HepG2 (cell line): ENCODE data around the gene B4GALT1. TPM values are rescaled to one million over a fixed set of nuclear protein-coding genes. Genes with fewer than 3 reads are reported as not detected.
A peak's percentile ranks its signal among the peaks of the same experiment; 100 is the strongest.

ENCODE experiments used
- ATF7-NPFF ChIP-seq: sonication (generic); formaldehyde crosslinking; IDR thresholded peaks from 2 replicates; pipeline ENCODE4 v1.8.1; 2023; ENCODE audit warnings: mild to moderate bottlenecking, low read depth, missing genetic modification reagents, moderate library complexity
- CBX2 ChIP-seq, 2 experiments: fragments of 200-600 bp in 1 of 2; sonication (generic); formaldehyde crosslinking in 1 of 2; IDR thresholded peaks; 2 replicates each; pipeline versions ENCODE4 v1.7.0 to v1.8.1; 2018 to 2022; ENCODE audit warnings: low read depth in 2 of 2, low read length in 1 of 2, mild to moderate bottlenecking in 1 of 2, missing genetic modification reagents in 1 of 2
- EZH2 ChIP-seq: conservative IDR thresholded peaks from 2 replicates; pipeline ENCODE4 v1.6.1; 2012; ENCODE audit warnings: mild to moderate bottlenecking, low read depth, low read length, moderate library complexity
- GLI4 ChIP-seq: sonication (generic); formaldehyde crosslinking; IDR thresholded peaks from 2 replicates; pipeline ENCODE4 v1.5.1; 2020; ENCODE audit warnings: missing genetic modification reagents, mild to moderate bottlenecking, moderate library complexity, borderline replicate concordance
- GPN1 ChIP-seq: sonication (generic); formaldehyde crosslinking; IDR thresholded peaks from 2 replicates; pipeline ENCODE4 v1.5.1; 2020; ENCODE audit warnings: missing genetic modification reagents, borderline replicate concordance
- HNF4G ChIP-seq, 2 experiments: sonication (generic) in 1 of 2; formaldehyde crosslinking in 1 of 2; IDR thresholded peaks; 2 replicates each; pipeline versions ENCODE4 v1.4.0 to v1.6.1; 2011 to 2020; ENCODE audit warnings: borderline replicate concordance in 2 of 2, low read depth in 2 of 2, mild to moderate bottlenecking in 2 of 2, low read length in 1 of 2, missing genetic modification reagents in 1 of 2, moderate library complexity in 1 of 2
- NFE2L2 ChIP-seq: fragments of 150-350 bp; IDR thresholded peaks from 2 replicates; pipeline ENCODE4 v1.6.1; 2014; ENCODE audit warnings: low read length
- NR1H2 ChIP-seq: sonication (generic); formaldehyde crosslinking; IDR thresholded peaks from 2 replicates; pipeline ENCODE4 v1.8.1; 2022; ENCODE audit warnings: low read depth, missing genetic modification reagents, borderline replicate concordance
- PCBP1 ChIP-seq: fragments of 200-400 bp; formaldehyde crosslinking; IDR thresholded peaks from 2 replicates; pipeline ENCODE4 v1.6.1; 2017; ENCODE audit warnings: mild to moderate bottlenecking, low read depth, low read length, borderline replicate concordance
- PRDM15 ChIP-seq: sonication (generic); formaldehyde crosslinking; IDR thresholded peaks from 2 replicates; pipeline ENCODE4 v1.4.0; 2020; ENCODE audit warnings: missing genetic modification reagents
- PREB ChIP-seq: sonication (generic); formaldehyde crosslinking; IDR thresholded peaks from 2 replicates; pipeline ENCODE4 v1.4.0; 2020; ENCODE audit warnings: missing genetic modification reagents
- RXRB ChIP-seq: IDR thresholded peaks from 2 replicates; pipeline ENCODE4 v1.6.1; 2016; ENCODE audit warnings: borderline replicate concordance, missing genetic modification reagents, missing compliant biosample characterization
- SAP130 ChIP-seq: IDR thresholded peaks from 2 replicates; pipeline ENCODE4 v1.6.1; 2016; ENCODE audit warnings: low read depth
- SMARCC2 ChIP-seq: fragments of 450-650 bp; IDR thresholded peaks from 2 replicates; pipeline ENCODE4 v1.6.1; 2017; ENCODE audit warnings: antibody characterized with exemption, mild to moderate bottlenecking
- SP5 ChIP-seq: IDR thresholded peaks from 2 replicates; pipeline ENCODE4 v1.6.1; 2016; ENCODE audit warnings: low read depth, borderline replicate concordance
- ZBTB3 ChIP-seq: sonication (generic); formaldehyde crosslinking; IDR thresholded peaks from 2 replicates; pipeline ENCODE4 v1.4.0; 2020; ENCODE audit warnings: low read depth, mild to moderate bottlenecking, moderate library complexity, missing genetic modification reagents, borderline replicate concordance
- ZBTB7B ChIP-seq: sonication (generic); formaldehyde crosslinking; IDR thresholded peaks from 2 replicates; pipeline ENCODE4 v1.4.0; 2020; ENCODE audit warnings: missing genetic modification reagents
- ZBTB8A ChIP-seq: sonication (generic); formaldehyde crosslinking; IDR thresholded peaks from 2 replicates; pipeline ENCODE4 v1.4.0; 2020; ENCODE audit warnings: mild to moderate bottlenecking, low read depth, missing genetic modification reagents, borderline replicate concordance
- ZFP82 ChIP-seq: sonication (generic); formaldehyde crosslinking; IDR thresholded peaks from 2 replicates; pipeline ENCODE4 v1.5.1; 2020; ENCODE audit warnings: mild to moderate bottlenecking, missing genetic modification reagents, borderline replicate concordance
- ZNF274 ChIP-seq: sonication (generic); formaldehyde crosslinking; IDR thresholded peaks from 2 replicates; pipeline ENCODE4 v1.5.1; 2020; ENCODE audit warnings: mild to moderate bottlenecking, missing genetic modification reagents
- ZNF34 ChIP-seq: sonication (generic); formaldehyde crosslinking; IDR thresholded peaks from 2 replicates; pipeline ENCODE4 v1.4.0; 2020; ENCODE audit warnings: mild to moderate bottlenecking, missing genetic modification reagents, borderline replicate concordance
- ZNF382 ChIP-seq: sonication (generic); formaldehyde crosslinking; IDR thresholded peaks from 2 replicates; pipeline ENCODE4 v1.5.0; 2020; ENCODE audit warnings: missing genetic modification reagents, mild to moderate bottlenecking, borderline replicate concordance
- ZNF451 ChIP-seq: sonication (generic); formaldehyde crosslinking; IDR thresholded peaks from 2 replicates; pipeline ENCODE4 v1.5.0; 2020; ENCODE audit warnings: mild to moderate bottlenecking, missing genetic modification reagents
- ZNF496 ChIP-seq: sonication (generic); formaldehyde crosslinking; IDR thresholded peaks from 2 replicates; pipeline ENCODE4 v1.8.1; 2023; ENCODE audit warnings: mild to moderate bottlenecking, moderate library complexity, missing genetic modification reagents; ENCODE audit not compliant: insufficient replicate concordance
- ZNF652 ChIP-seq: IDR thresholded peaks from 2 replicates; pipeline ENCODE4 v1.6.1; 2016; ENCODE audit warnings: low read depth, borderline replicate concordance
- ZNF792 ChIP-seq: IDR thresholded peaks from 2 replicates; pipeline ENCODE4 v1.6.1; 2016
- ZSCAN12 ChIP-seq: sonication (generic); formaldehyde crosslinking; IDR thresholded peaks from 2 replicates; pipeline ENCODE4 v1.9.0; 2021; ENCODE audit warnings: mild to moderate bottlenecking, missing genetic modification reagents
- polyA plus RNA-seq, 8 experiments: library from polyadenylated mRNA; depleted of rRNA in 3 of 8; stranded (reverse) in 7 of 8; unstranded in 1 of 8; fragments of >200 nt; fragmentation: Illumina TruSeq in 4 of 8; extraction: Trizol in 4 of 8; gene quantifications; 2 replicates each; pipeline versions ENCODE4 v1.2.1 to v1.2.3, GENCODE V29; 2011 to 2016; ENCODE audit warnings: low read depth in 4 of 8, missing spikeins in 1 of 8, mixed read lengths in 1 of 8; ENCODE audit not compliant: insufficient read depth in 1 of 8
- total RNA-seq, 5 experiments: library from RNA; depleted of rRNA; stranded (reverse); fragments of >200 nt; fragmentation: Illumina TruSeq; extraction: Trizol; gene quantifications; 2 replicates each; pipeline ENCODE4 v1.2.3, GENCODE V29; 2016; ENCODE audit warnings: low read depth in 1 of 5

The B4GALT1 gene
- total and polyA plus RNA-seq, 2 of the 13 experiments (the other 11 are each of a cell fraction or from before 2014, with no cell fraction given), result 15.7 to 33.5 TPM

GRCh38 chr9:33162721-33163311, 4.3 kb downstream of the B4GALT1 start (continued):
- no peak for TF ChIP-seq NR1H2 (CRISPR knock-in tag)
- TF ChIP-seq ZNF496, result no peak
- no peak; the same call in none of the 2 replicates for TF ChIP-seq SAP130
- TF ChIP-seq SP5 (CRISPR knock-in tag), result 0 out of 2 replicates have a peak, but pooled peaks have one; percentile 30
- no peak; the same call in 1 of the 2 replicates for TF ChIP-seq ZBTB7B (CRISPR knock-in tag)
- TF ChIP-seq PREB, result no peak
- no peak for TF ChIP-seq ZNF451 (CRISPR knock-in tag)
- TF ChIP-seq ZBTB8A (CRISPR knock-in tag), result no peak
- TF ChIP-seq HNF4G (IDR thresholded peaks at IDR 0.05; ENCODE audit: borderline replicate concordance, low read depth, low read length), result no peak
- no peak for TF ChIP-seq HNF4G (CRISPR knock-in tag; IDR thresholded peaks at IDR 0.05; ENCODE audit: borderline replicate concordance, low read depth)
- no peak for TF ChIP-seq GLI4
- TF ChIP-seq ZBTB3, result no peak
- TF ChIP-seq CBX2 (IDR thresholded peaks at IDR 0.05; ENCODE audit: low read depth, low read length), result no peak
- no peak for TF ChIP-seq CBX2 (CRISPR knock-in tag; IDR thresholded peaks at IDR 0.05; ENCODE audit: low read depth)
- TF ChIP-seq ZSCAN12 (CRISPR knock-in tag), result no peak
- 0 out of 2 replicates have a peak, but pooled peaks have one; percentile 3 for TF ChIP-seq ZNF792 (CRISPR knock-in tag)
- no peak for TF ChIP-seq ZNF34 (CRISPR knock-in tag)
- TF ChIP-seq SMARCC2, result no peak
- TF ChIP-seq ZNF382 (CRISPR knock-in tag), result no peak
- no peak for TF ChIP-seq PCBP1
- TF ChIP-seq ZNF274 (CRISPR knock-in tag), result no peak
- TF ChIP-seq ZNF652 (CRISPR knock-in tag), result no peak
- no peak for TF ChIP-seq NFE2L2
- TF ChIP-seq GPN1 (CRISPR knock-in tag), result no peak
- TF ChIP-seq ZFP82, result no peak
- TF ChIP-seq EZH2, result no peak
- no peak for TF ChIP-seq ATF7-NPFF
- TF ChIP-seq PRDM15 (CRISPR knock-in tag), result no peak
- no peak for TF ChIP-seq RXRB (CRISPR knock-in tag)
